ENCODE data around the gene KCNV2.

DNA sequence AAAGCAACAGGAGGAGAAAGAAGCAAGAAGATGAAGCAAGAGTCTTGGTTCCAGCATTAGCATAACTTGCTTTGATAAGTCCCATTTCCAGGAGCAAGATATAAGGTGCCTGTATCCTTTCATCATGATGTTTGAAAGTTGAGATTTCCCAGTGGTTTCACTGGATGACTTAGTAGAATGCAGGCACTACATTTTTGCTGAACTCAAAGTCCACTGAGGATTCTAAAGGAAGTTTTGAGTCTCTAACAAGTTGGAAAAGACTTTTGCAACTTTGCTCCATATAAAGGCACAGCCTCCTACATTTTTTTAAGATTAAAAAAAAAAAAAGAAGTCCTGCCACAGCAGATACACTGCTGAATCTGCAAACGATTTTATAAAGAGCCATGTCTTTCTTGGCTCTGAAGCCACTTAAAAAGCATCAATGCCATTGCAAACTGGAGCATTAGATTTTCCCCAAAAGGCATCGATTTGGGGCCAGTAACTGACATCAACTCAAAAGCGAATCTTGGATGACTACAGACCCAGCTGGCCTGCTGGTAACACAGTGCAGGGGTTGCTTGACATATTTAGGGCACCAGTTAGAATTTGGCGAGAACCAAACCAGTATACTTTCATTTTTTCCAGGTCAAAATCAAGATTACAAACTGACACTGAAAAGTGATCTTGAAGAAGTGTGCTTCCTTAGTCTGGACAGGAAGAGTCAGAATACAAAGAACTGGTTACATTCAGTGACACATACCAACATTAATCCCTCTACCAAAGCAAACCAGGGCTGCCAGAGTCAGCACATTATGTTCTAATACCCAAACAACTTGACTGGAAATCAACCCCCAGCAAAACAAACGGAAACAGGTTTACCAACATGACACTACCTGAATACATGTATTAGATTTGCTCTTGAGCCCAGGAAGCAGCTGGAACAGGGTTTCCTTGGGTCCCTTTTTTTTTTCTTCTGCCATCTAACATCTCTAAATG lies 39.1 kb upstream of the KCNV2 start:
- TF ChIP-seq, protein P1, sequence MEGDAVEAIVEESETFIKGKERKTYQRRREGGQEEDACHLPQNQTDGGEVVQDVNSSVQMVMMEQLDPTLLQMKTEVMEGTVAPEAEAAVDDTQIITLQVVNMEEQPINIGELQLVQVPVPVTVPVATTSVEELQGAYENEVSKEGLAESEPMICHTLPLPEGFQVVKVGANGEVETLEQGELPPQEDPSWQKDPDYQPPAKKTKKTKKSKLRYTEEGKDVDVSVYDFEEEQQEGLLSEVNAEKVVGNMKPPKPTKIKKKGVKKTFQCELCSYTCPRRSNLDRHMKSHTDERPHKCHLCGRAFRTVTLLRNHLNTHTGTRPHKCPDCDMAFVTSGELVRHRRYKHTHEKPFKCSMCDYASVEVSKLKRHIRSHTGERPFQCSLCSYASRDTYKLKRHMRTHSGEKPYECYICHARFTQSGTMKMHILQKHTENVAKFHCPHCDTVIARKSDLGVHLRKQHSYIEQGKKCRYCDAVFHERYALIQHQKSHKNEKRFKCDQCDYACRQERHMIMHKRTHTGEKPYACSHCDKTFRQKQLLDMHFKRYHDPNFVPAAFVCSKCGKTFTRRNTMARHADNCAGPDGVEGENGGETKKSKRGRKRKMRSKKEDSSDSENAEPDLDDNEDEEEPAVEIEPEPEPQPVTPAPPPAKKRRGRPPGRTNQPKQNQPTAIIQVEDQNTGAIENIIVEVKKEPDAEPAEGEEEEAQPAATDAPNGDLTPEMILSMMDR (IDR thresholded peaks at IDR 0.05), result no peak
- TF ChIP-seq POLR2A (IDR thresholded peaks at IDR 0.05), result no peak

Data from esophagus squamous epithelium (tissue), 4 donors.